DOHH2 (cell line): Measurements from ENCODE around the gene TRPV4.

Source experiments
- EZH2phosphoT487 ChIP-seq: fragments of 200-600 bp; sonication (generic); IDR thresholded peaks from 2 replicates; pipeline ENCODE4 v1.6.1; 2017; ENCODE audit warnings: borderline replicate concordance, mild to moderate bottlenecking, antibody characterized with exemption, low read length, moderate library complexity, mixed read lengths
- TF ChIP-seq, protein P1 (sequence below): fragments of 200-600 bp; sonication (generic); IDR thresholded peaks from one replicate; pipeline ENCODE4 v1.5.1; 2014; ENCODE audit warnings: antibody characterized with exemption, mild to moderate bottlenecking, low read depth, low read length; ENCODE audit not compliant: poor library complexity, severe bottlenecking

- TF ChIP-seq, protein P1, sequence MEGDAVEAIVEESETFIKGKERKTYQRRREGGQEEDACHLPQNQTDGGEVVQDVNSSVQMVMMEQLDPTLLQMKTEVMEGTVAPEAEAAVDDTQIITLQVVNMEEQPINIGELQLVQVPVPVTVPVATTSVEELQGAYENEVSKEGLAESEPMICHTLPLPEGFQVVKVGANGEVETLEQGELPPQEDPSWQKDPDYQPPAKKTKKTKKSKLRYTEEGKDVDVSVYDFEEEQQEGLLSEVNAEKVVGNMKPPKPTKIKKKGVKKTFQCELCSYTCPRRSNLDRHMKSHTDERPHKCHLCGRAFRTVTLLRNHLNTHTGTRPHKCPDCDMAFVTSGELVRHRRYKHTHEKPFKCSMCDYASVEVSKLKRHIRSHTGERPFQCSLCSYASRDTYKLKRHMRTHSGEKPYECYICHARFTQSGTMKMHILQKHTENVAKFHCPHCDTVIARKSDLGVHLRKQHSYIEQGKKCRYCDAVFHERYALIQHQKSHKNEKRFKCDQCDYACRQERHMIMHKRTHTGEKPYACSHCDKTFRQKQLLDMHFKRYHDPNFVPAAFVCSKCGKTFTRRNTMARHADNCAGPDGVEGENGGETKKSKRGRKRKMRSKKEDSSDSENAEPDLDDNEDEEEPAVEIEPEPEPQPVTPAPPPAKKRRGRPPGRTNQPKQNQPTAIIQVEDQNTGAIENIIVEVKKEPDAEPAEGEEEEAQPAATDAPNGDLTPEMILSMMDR, result no peak
- no peak for TF ChIP-seq EZH2phosphoT487
These were observed 42.5 kb upstream of the TRPV4 start for GRCh38 chr12:109875572-109876131.
